Measurements from ENCODE around the gene MRPS24.
"Not testable (repeated sequence)": the region's sequence is repeated elsewhere in the genome, so short reads cannot be mapped to it uniquely, and the experiment has no call there.

MRPS24 gene

GRCh38 chr7:43830917-43831316, 38.4 kb downstream of the MRPS24 start:
- not testable (repeated sequence) for DNase-seq

GRCh38 chr7:43825391-43825808, 43.9 kb downstream of the MRPS24 start:
- DNase-seq: no peak

DNA sequence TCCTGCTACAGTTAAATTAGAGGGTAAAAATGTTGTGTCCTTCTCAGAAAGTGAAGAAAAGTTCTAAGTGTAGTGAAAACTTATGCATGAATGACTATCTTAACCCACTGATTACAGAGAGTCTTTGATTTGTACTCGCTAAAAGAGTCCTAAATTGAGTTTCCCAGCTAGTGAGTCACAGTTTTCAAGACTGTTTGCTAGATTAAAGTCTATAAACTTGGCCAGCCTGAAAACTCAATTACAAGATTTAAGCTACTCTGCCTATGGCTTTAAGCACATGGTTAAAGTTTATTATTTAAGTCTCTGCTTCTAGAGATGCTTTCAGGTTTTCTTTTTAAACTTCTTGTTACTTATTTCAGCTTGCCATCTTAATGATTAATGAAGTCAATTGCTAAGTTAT, 44.4 kb downstream of the MRPS24 start:
- DNase-seq: no peak

- DNase-seq: not testable (repeated sequence)
Observed at GRCh38 chr7:43824513-43824912, 44.8 kb downstream of the MRPS24 start.

- DNase-seq: no peak
Observed at GRCh38 chr7:43823941-43824340, 45.4 kb downstream of the MRPS24 start.

- DNase-seq: not testable (repeated sequence)
Observed at GRCh38 chr7:43823425-43823824, 45.9 kb downstream of the MRPS24 start.
